NT2/D1 (cell line): ENCODE measurements around the gene SDC4.

ENCODE experiments used
- DNase-seq: peaks from one replicate; pipeline ENCODE4 v3.0.0-alpha.2; 2011; ENCODE audit warnings: low read depth, low spot score
- H3K27me3 ChIP-seq: 2 replicates; pipeline ENCODE4 v1.6.0; 2011; ENCODE audit warnings: mild to moderate bottlenecking; ENCODE audit not compliant: insufficient read length, insufficient read depth
- H3K36me3 ChIP-seq: 2 replicates; pipeline ENCODE4 v1.6.1; 2011; ENCODE audit warnings: mild to moderate bottlenecking, low read length, mixed read lengths; ENCODE audit not compliant: insufficient read depth, insufficient read length
- H3K4me1 ChIP-seq: 2 replicates; pipeline ENCODE4 v1.5.1; 2011; ENCODE audit not compliant: insufficient read depth, insufficient read length
- H3K4me3 ChIP-seq: 2 replicates; pipeline ENCODE4 v1.5.1; 2011; ENCODE audit warnings: low read depth; ENCODE audit not compliant: insufficient read length
- H3K9ac ChIP-seq: 2 replicates; pipeline ENCODE4 v1.6.0; 2011; ENCODE audit warnings: low read depth; ENCODE audit not compliant: insufficient read length
- H3K9me3 ChIP-seq: 2 replicates; pipeline ENCODE4 v1.5.1; 2011; ENCODE audit warnings: mild to moderate bottlenecking, low read length; ENCODE audit not compliant: insufficient read depth
- SUZ12 ChIP-seq: IDR thresholded peaks from 2 replicates; pipeline ENCODE4 v1.6.1; 2011; ENCODE audit not compliant: insufficient read length, insufficient read depth; ENCODE audit errors: extremely low read depth
- YY1 ChIP-seq: IDR thresholded peaks from 2 replicates; pipeline ENCODE4 v1.6.1; 2011; ENCODE audit not compliant: insufficient read length, insufficient read depth
- ZNF274 ChIP-seq: IDR thresholded peaks from 2 replicates; pipeline ENCODE4 v1.6.1; 2011; ENCODE audit warnings: mild to moderate bottlenecking, low read depth, low read length

Gene SDC4

GRCh38 chr20:45282700-45283550 is 65.3 kb downstream of the SDC4 start:
- TF ChIP-seq SUZ12 (no peak), ZNF274 (no peak), YY1 (no peak)
- H3K36me3 ChIP-seq: no peaks in the 10 kb centered on the region
- peaks cover 7% of the 10 kb centered on the region for H3K4me1 ChIP-seq
- no peak overlapping the region for H3K4me3 ChIP-seq
- H3K9ac ChIP-seq: no peak overlapping the region
- H3K27me3 ChIP-seq: no peaks in the 10 kb centered on the region
- H3K9me3 ChIP-seq: no peaks in the 10 kb centered on the region
- no peak for DNase-seq

DNA sequence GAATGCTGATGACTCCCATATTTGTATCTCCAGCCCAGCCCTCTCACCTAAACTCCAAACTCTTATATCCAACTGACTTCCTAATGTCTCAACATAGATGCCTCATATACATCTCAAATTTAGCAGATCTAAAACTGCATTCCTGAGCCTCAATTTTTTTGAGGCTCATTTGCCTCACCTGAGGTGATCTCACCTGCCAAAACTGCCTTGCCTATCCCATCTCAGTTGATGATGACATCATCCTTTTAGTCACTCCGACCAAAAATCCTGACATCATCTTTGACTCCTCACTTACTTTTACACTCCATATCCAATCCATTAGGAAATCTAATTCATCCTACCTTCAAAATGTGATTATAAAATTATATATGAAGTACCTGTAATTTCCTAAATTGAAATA is 68.2 kb downstream of the SDC4 start:
- no peak overlapping the region for H3K9ac ChIP-seq
- H3K36me3 ChIP-seq: no peaks in the 10 kb centered on the region
- H3K4me1 ChIP-seq: peaks cover 3% of the 10 kb centered on the region
- no peak overlapping the region for H3K4me3 ChIP-seq
- DNase-seq: no peak
- no peaks in the 10 kb centered on the region for H3K27me3 ChIP-seq
- TF ChIP-seq SUZ12 (no peak), YY1 (no peak), ZNF274 (no peak)
- H3K9me3 ChIP-seq: no peaks in the 10 kb centered on the region

- TF ChIP-seq ZNF274 (no peak), SUZ12 (no peak), YY1 (no peak)
These were observed 72.9 kb downstream of the SDC4 start for GRCh38 chr20:45275338-45275737.

More at GRCh38 chr20:45275338-45275737, 72.9 kb downstream of the SDC4 start:
- no peak overlapping the region for H3K9ac ChIP-seq
- H3K4me3 ChIP-seq: no peak overlapping the region
- no peaks in the 10 kb centered on the region for H3K9me3 ChIP-seq
- H3K27me3 ChIP-seq: no peaks in the 10 kb centered on the region
- no peak for DNase-seq
- H3K4me1 ChIP-seq: no peaks in the 10 kb centered on the region
- no peaks in the 10 kb centered on the region for H3K36me3 ChIP-seq
